Activated CD8-positive, alpha-beta memory T cell treated with anti-CD3 and anti-CD28 coated beads, Interleukin-2, amount 50 U/mL, for 4 hours (primary cell): Measurements from ENCODE around the gene CCSER2.
"Not testable (repeated sequence)": the region's sequence is repeated elsewhere in the genome, so short reads cannot be mapped to it uniquely, and the experiment has no call there.

ENCODE experiments used
- DNase-seq: peaks from one replicate; pipeline ENCODE4 v3.0.0-alpha.2; 2020

The CCSER2 gene

GRCh38 chr10:84469470-84469869, 141.1 kb downstream of the CCSER2 start:
- DNase-seq: no peak

- no peak for DNase-seq
These were observed 144.7 kb downstream of the CCSER2 start for GRCh38 chr10:84473136-84473535.

GRCh38 chr10:84477398-84478128, 149.2 kb downstream of the CCSER2 start:
- no peak for DNase-seq

GRCh38 chr10:84478151-84478550, 149.8 kb downstream of the CCSER2 start:
- DNase-seq: no peak

- DNase-seq: no peak
These were observed 150.3 kb downstream of the CCSER2 start for GRCh38 chr10:84478679-84479078.

GRCh38 chr10:84484541-84484940, 156.2 kb downstream of the CCSER2 start:
- no peak for DNase-seq

- no peak for DNase-seq
These were observed 165.0 kb downstream of the CCSER2 start for GRCh38 chr10:84493361-84493760.

GRCh38 chr10:84493951-84494848, 165.8 kb downstream of the CCSER2 start:
- DNase-seq: no peak

- DNase-seq: no peak
These were observed 166.4 kb downstream of the CCSER2 start for GRCh38 chr10:84494849-84495180.

- DNase-seq: no peak
These were observed 169.6 kb downstream of the CCSER2 start for GRCh38 chr10:84497978-84498377.

- DNase-seq: not testable (repeated sequence)
These were observed 170.7 kb downstream of the CCSER2 start for GRCh38 chr10:84499039-84499438.

GRCh38 chr10:84499846-84500245, 171.5 kb downstream of the CCSER2 start:
- no peak for DNase-seq

GRCh38 chr10:84510121-84510520, 181.7 kb downstream of the CCSER2 start:
- DNase-seq: no peak

- no peak for DNase-seq
These were observed 182.7 kb downstream of the CCSER2 start for GRCh38 chr10:84511106-84511505.

- DNase-seq: no peak
These were observed 183.4 kb downstream of the CCSER2 start for GRCh38 chr10:84511709-84512285.

- DNase-seq: no peak
These were observed 189.2 kb downstream of the CCSER2 start for GRCh38 chr10:84517554-84517953.

GRCh38 chr10:84519235-84519634, 190.8 kb downstream of the CCSER2 start:
- DNase-seq: no peak

GRCh38 chr10:84521013-84521412, 192.6 kb downstream of the CCSER2 start:
- DNase-seq: no peak

- no peak for DNase-seq
These were observed 193.1 kb downstream of the CCSER2 start for GRCh38 chr10:84521468-84521867.

- no peak for DNase-seq
These were observed 194.4 kb downstream of the CCSER2 start for GRCh38 chr10:84522612-84523462.

GRCh38 chr10:84523526-84523925, 195.1 kb downstream of the CCSER2 start:
- no peak for DNase-seq

GRCh38 chr10:84524435-84524834, 196.0 kb downstream of the CCSER2 start:
- no peak for DNase-seq
